ENCODE measurements around the gene NR2C2.

DNA sequence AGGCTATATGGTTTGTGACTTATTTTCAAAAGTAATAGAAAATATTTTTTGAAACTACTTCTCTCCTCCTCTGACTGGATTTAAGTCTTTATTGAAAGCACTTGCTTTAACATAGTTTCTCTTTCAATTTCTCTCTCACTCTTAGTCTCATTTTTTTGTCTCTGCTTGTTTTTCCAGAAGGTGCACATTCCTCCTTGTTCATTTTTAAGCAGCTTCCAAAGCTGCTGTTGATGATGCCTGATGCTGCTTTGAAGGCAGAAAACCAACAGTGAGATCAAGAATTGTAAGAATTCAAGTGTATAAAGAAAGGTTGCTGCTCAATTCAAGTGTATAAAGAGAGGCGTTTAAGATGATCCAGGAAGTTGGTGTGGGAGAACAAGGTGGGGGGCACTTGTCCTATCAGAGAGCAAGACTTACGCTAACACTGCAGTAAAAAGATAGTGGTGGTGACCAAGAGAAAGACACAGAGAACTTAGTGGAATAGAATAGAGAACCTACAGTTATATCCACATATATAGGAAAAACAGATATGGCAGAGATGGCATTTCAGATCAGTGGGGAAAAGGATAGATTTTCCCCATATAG, 12.1 kb downstream of the NR2C2 start:
- TF ChIP-seq JUND (IDR thresholded peaks at IDR 0.05; ENCODE audit: low read depth, low read length) (no peak), E2F4 (IDR thresholded peaks at IDR 0.05; ENCODE audit: low read depth, low read length) (no peak)
